GM12878 (cell line): Measurements from ENCODE around the gene DOLPP1. TPM values are rescaled to one million over a fixed set of nuclear protein-coding genes. Genes with fewer than 3 reads are reported as not detected.

ENCODE experiments used
- ATAC-seq: fragments of 200-7000 bp; cut with Tn5 transposase; 3 replicates; pipeline ENCODE4 v1.9.1; 2020; ENCODE audit warnings: mild to moderate bottlenecking, moderate library complexity
- BruUV-seq: library from RNA; stranded (reverse); fragments of 400-500 nt; replicated peaks from 2 replicates; lab custom pipeline; 2021; lab: Mats Ljungman, UMichigan
- CTCF ChIA-PET: fragments of 300-600 bp; sonication (Branson Sonifier 250); formaldehyde crosslinking; extraction: SDS; loops from one replicate; lab custom pipeline; 2021; ENCODE audit warnings: inconsistent platforms; lab: Yijun Ruan, JAX
- POLR2A ChIA-PET: fragments of 350-600 bp; formaldehyde crosslinking; extraction: SDS; loops from one replicate; lab custom pipeline; 2021; ENCODE audit warnings: inconsistent platforms; lab: Charles Lee
- RAD21 ChIA-PET: fragments of 300-600 bp; sonication (Branson Sonifier 250); formaldehyde crosslinking; loops from one replicate; lab custom pipeline; 2023; ENCODE audit warnings: antibody characterized with exemption; ENCODE audit not compliant: unreplicated experiment; lab: Charles Lee
- SMC1A ChIA-PET: fragments of 300-600 bp; sonication (Branson Sonifier 250); formaldehyde crosslinking; loops from one replicate; lab custom pipeline; 2023; ENCODE audit not compliant: unreplicated experiment, uncharacterized antibody; lab: Charles Lee
- DNase-seq: peaks from one replicate; pipeline ENCODE4 v3.0.0-alpha.2; 2011; ENCODE audit warnings: low read depth, low spot score
- FAIRE-seq: peaks from 3 replicates; lab custom pipeline; 2011; peaks lifted over from hg19 to GRCh38; lab: Jason Lieb, UNC
- H2AFZ ChIP-seq: 2 replicates; pipeline ENCODE4 v1.6.0; 2011; ENCODE audit warnings: low read depth, low read length, control low read depth; ENCODE audit not compliant: control insufficient read depth
- H3K27ac ChIP-seq: 2 replicates; pipeline ENCODE4 v1.5.1; 2011; ENCODE audit warnings: control low read depth; ENCODE audit not compliant: control insufficient read depth, insufficient read depth
- H3K27me3 ChIP-seq, 2 experiments: replicated peaks in 1 of 2; 2 replicates each; pipeline versions ENCODE4 v1.6.0 to v1.6.1; 2011; ENCODE audit warnings: low read length in 1 of 2; ENCODE audit not compliant: control insufficient read depth in 2 of 2, insufficient read depth in 2 of 2
- H3K36me3 ChIP-seq, 2 experiments: 2 replicates each; pipeline ENCODE4 v1.5.1; 2011; ENCODE audit warnings: low read length in 1 of 2; ENCODE audit not compliant: control insufficient read depth in 2 of 2, insufficient read depth in 2 of 2
- H3K4me1 ChIP-seq: 2 replicates; pipeline ENCODE4 v1.6.1; 2011; ENCODE audit warnings: mild to moderate bottlenecking, low read length, moderate library complexity, mixed read lengths; ENCODE audit not compliant: control insufficient read depth, insufficient read depth
- H3K4me2 ChIP-seq: 2 replicates; pipeline ENCODE4 v1.6.0; 2011; ENCODE audit warnings: control low read depth; ENCODE audit not compliant: control insufficient read depth, insufficient read depth
- H3K4me3 ChIP-seq: fragments of 200-600 bp; sonication (generic); 2 replicates; pipeline ENCODE4 v1.5.1; 2016
- H3K79me2 ChIP-seq: 2 replicates; pipeline ENCODE4 v1.6.0; 2011; ENCODE audit warnings: low read length; ENCODE audit not compliant: control insufficient read depth, insufficient read depth
- H3K9ac ChIP-seq: 2 replicates; pipeline ENCODE4 v1.8.0; 2011; ENCODE audit warnings: low read length, control low read depth, mixed read lengths; ENCODE audit not compliant: control insufficient read depth, insufficient read depth
- H3K9me3 ChIP-seq: replicated peaks from 3 replicates; pipeline ENCODE4 v1.5.1; 2011; ENCODE audit warnings: mild to moderate bottlenecking, low read length; ENCODE audit not compliant: control insufficient read depth, insufficient read depth
- H4K20me1 ChIP-seq: 2 replicates; pipeline ENCODE4 v1.6.0; 2011; ENCODE audit not compliant: control insufficient read depth, insufficient read depth
- BMI1 ChIP-seq: fragments of 450-650 bp; IDR thresholded peaks from 2 replicates; pipeline ENCODE4 v1.6.1; 2016; ENCODE audit warnings: mild to moderate bottlenecking, moderate library complexity, borderline replicate concordance
- EP300 ChIP-seq, 2 experiments: fragments of 150-350 bp in 1 of 2; IDR thresholded peaks; 2 replicates each; pipeline ENCODE4 v1.6.1; 2011 to 2012; ENCODE audit warnings: low read depth in 2 of 2, low read length in 2 of 2, borderline replicate concordance in 1 of 2, improper control_type of control experiment in 1 of 2, inconsistent platforms in 1 of 2; ENCODE audit not compliant: control insufficient read depth in 1 of 2
- MYC ChIP-seq: IDR thresholded peaks from 2 replicates; pipeline ENCODE4 v1.6.1; 2011; ENCODE audit warnings: mild to moderate bottlenecking, low read length, moderate library complexity, inconsistent platforms; ENCODE audit not compliant: insufficient read depth, insufficient replicate concordance, insufficient read length, severe bottlenecking
- POLR2A ChIP-seq: IDR thresholded peaks from 2 replicates; pipeline ENCODE4 v1.6.1; 2011; ENCODE audit warnings: low read depth, mild to moderate bottlenecking, low read length
- RAD51 ChIP-seq: fragments of 450-650 bp; IDR thresholded peaks from 2 replicates; pipeline ENCODE4 v1.6.1; 2016; ENCODE audit warnings: moderate library complexity, mild to moderate bottlenecking, inconsistent platforms
- RUNX3 ChIP-seq: IDR thresholded peaks from 2 replicates; pipeline ENCODE4 v1.6.1; 2012; ENCODE audit warnings: low read length, inconsistent platforms
- SPI1 ChIP-seq: IDR thresholded peaks from 2 replicates; pipeline ENCODE4 v1.6.1; 2011; ENCODE audit warnings: low read depth, mild to moderate bottlenecking, low read length, moderate library complexity, borderline replicate concordance; ENCODE audit not compliant: insufficient read depth
- USF1 ChIP-seq: IDR thresholded peaks from 2 replicates; pipeline ENCODE4 v1.6.1; 2011; ENCODE audit warnings: borderline replicate concordance, low read depth, mild to moderate bottlenecking, moderate library complexity, mixed read lengths, low read length; ENCODE audit not compliant: insufficient read depth; ENCODE audit errors: extremely low read length
- ZNF687 ChIP-seq: fragments of 450-650 bp; IDR thresholded peaks from 2 replicates; pipeline ENCODE4 v1.6.1; 2017; ENCODE audit warnings: mild to moderate bottlenecking, moderate library complexity
- WGBS: methylation state at CpG from one replicate; pipeline ENCODE4 v1.1.6; 2016; ENCODE audit warnings: low lambda C conversion rate; ENCODE audit not compliant: insufficient replicate concordance, insufficient coverage; ENCODE audit errors: missing lambda C conversion rate; 5-methylcytosine and 5-hydroxymethylcytosine counted together
- in situ Hi-C: fragments of 300-500 bp; cut with MboI; formaldehyde crosslinking; loops from 9 replicates; pipeline ENCODE4 v1.14.3; 2018; ENCODE audit warnings: mixed read lengths
- intact Hi-C: fragments of 100-400 bp; cut with micrococcal nuclease; formaldehyde crosslinking; loops from one replicate; pipeline ENCODE4 v1.14.2; 2022; ENCODE audit not compliant: unreplicated experiment
- polyA plus RNA-seq, 11 experiments: library from polyadenylated mRNA; depleted of rRNA in 4 of 11; unstranded in 6 of 11; stranded (reverse) in 5 of 11; fragments of >200 nt; fragmentation: Nextera tagmentation in 4 of 11; fragmentation: Illumina TruSeq in 1 of 11; extraction: Ambion mirVana in 4 of 11; extraction: Trizol in 1 of 11; gene quantifications; 1 replicate in 1 of 11; 2 replicates in 10 of 11; pipeline versions ENCODE4 v1.2.1 to v1.2.3, GENCODE V29; 2011 to 2016; ENCODE audit warnings: inconsistent platforms in 2 of 11, missing spikeins in 2 of 11, low read depth in 1 of 11
- total RNA-seq, 4 experiments: library from RNA; depleted of rRNA in 3 of 4; stranded (reverse); fragments of >200 nt in 3 of 4; fragmentation: Illumina TruSeq in 1 of 4; extraction: Trizol in 1 of 4; gene quantifications; 2 replicates each; pipeline versions ENCODE4 v1.2.1 to v1.2.3, GENCODE V29; 2013 to 2021

The DOLPP1 gene
- total and polyA plus RNA-seq, 10 of the 15 experiments (the other 5 are each of a cell fraction or from before 2014, with no cell fraction given), result 0.76 to 19.9 (median 13.4) TPM

- TF ChIP-seq BMI1, result no peak
Measured at GRCh38 chr9:129068110-129068509, 12.8 kb upstream of the DOLPP1 start (continued).

GRCh38 chr9:129068990-129069861, 11.7 kb upstream of the DOLPP1 start:
- ChIA-PET RAD21 (no interaction called here), SMC1A (no interaction called here), CTCF (no interaction called here), POLR2A (no interaction called here)
- FAIRE-seq, result no peak
- Histone ChIP-seq H3K27me3 (no peaks in the 10 kb centered on the region), H3K4me3 (no peak overlapping the region), H3K79me2 (no peaks in the 10 kb centered on the region), H3K9me3 (no peaks in the 10 kb centered on the region), H2AFZ (peak overlapping the region; percentile 71), H3K9ac (peak overlapping the region; percentile 16; the same call in 1 of the 2 replicates), H4K20me1 (no peaks in the 10 kb centered on the region), H3K4me2 (peak overlapping the region; percentile 42; the same call in 1 of the 2 replicates), H3K36me3 (peaks cover 0 to 1% of the 10 kb centered on the region in 2 experiments; a peak in 3 of 4 replicates), H3K4me1 (peaks cover 12% of the 10 kb centered on the region), H3K27ac (peak overlapping the region; percentile 67)
- 39% methylated on average over 30 of the region's 31 CpGs for WGBS
- in situ Hi-C loops, result no loop called here
- intact Hi-C loops, result no loop called here
- no peak for DNase-seq
- TF ChIP-seq POLR2A (peak; percentile 75), SPI1 (peak; percentile 37; the same call in 1 of the 2 replicates), RAD51 (peak; percentile 50), EP300 (IDR thresholded peaks at IDR 0.05; ENCODE audit: borderline replicate concordance in 1 of 2, control insufficient read depth in 1 of 2, low read depth in 2 of 2, low read length in 2 of 2) (no peak), RUNX3 (peak; percentile 72; the same call in 1 of the 2 replicates), ZNF687 (peak; percentile 44; the same call in 1 of the 2 replicates), USF1 (peak; percentile 82), MYC (no peak)
- BruUV-seq, result no TSS peak
- ATAC-seq, result peak; percentile 96
